H1 (cell line): ENCODE measurements around the gene OR6Q1. TPM values are rescaled to one million over a fixed set of nuclear protein-coding genes. Genes with fewer than 3 reads are reported as not detected.

Experiments used
- CTCF ChIA-PET: fragments of 300-600 bp; sonication (Branson Sonifier 250); formaldehyde crosslinking; loops from one replicate; lab custom pipeline; 2021; ENCODE audit not compliant: partially characterized antibody; lab: Charles Lee
- POLR2A ChIA-PET: fragments of 300-600 bp; sonication (Branson Sonifier 250); formaldehyde crosslinking; loops from one replicate; lab custom pipeline; 2021; ENCODE audit warnings: inconsistent platforms; ENCODE audit not compliant: partially characterized antibody; lab: Charles Lee
- DNase-seq, 2 experiments: peaks; one replicate each; pipeline versions ENCODE4 v3.0.0 to v3.0.0-alpha.2; 2010 to 2022; ENCODE audit warnings: low spot score in 2 of 2, low read depth in 1 of 2, mixed read lengths in 1 of 2
- FAIRE-seq: peaks from 2 replicates; lab custom pipeline; 2011; peaks lifted over from hg19 to GRCh38; lab: Jason Lieb, UNC
- H2AFZ ChIP-seq: 2 replicates; pipeline ENCODE4 v1.8.1; 2012; ENCODE audit warnings: low read length, inconsistent platforms
- H2AK5ac ChIP-seq: 2 replicates; pipeline ENCODE4 v1.6.1; 2013; ENCODE audit warnings: low read depth, low read length
- H2BK120ac ChIP-seq: replicated peaks from 2 replicates; pipeline ENCODE3; 2013; ENCODE audit warnings: low read depth, low read length, inconsistent platforms
- H2BK12ac ChIP-seq: 2 replicates; pipeline ENCODE4 v1.6.1; 2013; ENCODE audit warnings: low read depth, low read length
- H2BK15ac ChIP-seq: 2 replicates; pipeline ENCODE4 v1.6.1; 2013; ENCODE audit warnings: low read length
- H2BK20ac ChIP-seq: 2 replicates; pipeline ENCODE4 v1.6.1; 2013; ENCODE audit warnings: low read length
- H2BK5ac ChIP-seq: 2 replicates; pipeline ENCODE4 v1.6.1; 2013; ENCODE audit warnings: low read depth, low read length
- H3K14ac ChIP-seq: 2 replicates; pipeline ENCODE4 v1.6.1; 2013; ENCODE audit warnings: inconsistent platforms; ENCODE audit not compliant: insufficient read length
- H3K18ac ChIP-seq: 2 replicates; pipeline ENCODE4 v1.6.1; 2013; ENCODE audit warnings: low read length; ENCODE audit errors: extremely low read depth
- H3K23ac ChIP-seq: 2 replicates; pipeline ENCODE4 v1.6.1; 2013; ENCODE audit warnings: inconsistent platforms; ENCODE audit not compliant: insufficient read length
- H3K23me2 ChIP-seq: 2 replicates; pipeline ENCODE4 v1.6.1; 2013; ENCODE audit warnings: low read depth, low read length
- H3K27ac ChIP-seq: 2 replicates; pipeline ENCODE4 v1.6.1; 2011; ENCODE audit warnings: low read depth, low read length, inconsistent platforms
- H3K27me3 ChIP-seq, 4 experiments: replicated peaks in 1 of 4; 1 replicate in 1 of 4; 2 replicates in 3 of 4; pipeline versions ENCODE4 v1.6.1 to v1.8.1; 2011 to 2013; ENCODE audit warnings: low read length in 3 of 4, mild to moderate bottlenecking in 3 of 4, inconsistent platforms in 2 of 4, mixed read lengths in 2 of 4, moderate library complexity in 1 of 4; ENCODE audit not compliant: control insufficient read depth in 3 of 4, insufficient read depth in 3 of 4; ENCODE audit errors: extremely low read depth in 1 of 4
- H3K36me3 ChIP-seq, 4 experiments: 2 replicates each; pipeline versions ENCODE4 v1.6.1 to v1.8.1; 2011 to 2013; ENCODE audit warnings: mild to moderate bottlenecking in 4 of 4, low read length in 3 of 4, moderate library complexity in 2 of 4, control low read depth in 1 of 4, inconsistent platforms in 1 of 4; ENCODE audit not compliant: insufficient read depth in 4 of 4, control insufficient read depth in 2 of 4
- H3K4ac ChIP-seq: replicated peaks from 2 replicates; pipeline ENCODE3; 2013; ENCODE audit warnings: low read length, low read depth, mixed read lengths, inconsistent platforms; ENCODE audit not compliant: insufficient read length
- H3K4me1 ChIP-seq, 4 experiments: replicated peaks in 1 of 4; 1 replicate in 1 of 4; 2 replicates in 3 of 4; pipeline versions ENCODE4 v1.6.1 to v1.8.1; 2011 to 2013; ENCODE audit warnings: low read length in 3 of 4, inconsistent platforms in 2 of 4, mixed read lengths in 1 of 4; ENCODE audit not compliant: insufficient read depth in 4 of 4, control insufficient read depth in 3 of 4
- H3K4me2 ChIP-seq, 2 experiments: 2 replicates each; pipeline versions ENCODE4 v1.6.1 to v1.8.1; 2011 to 2013; ENCODE audit warnings: low read depth in 2 of 2, low read length in 2 of 2, control low read depth in 1 of 2, inconsistent platforms in 1 of 2, mild to moderate bottlenecking in 1 of 2; ENCODE audit not compliant: insufficient read depth in 1 of 2
- H3K4me3 ChIP-seq, 4 experiments: fragments of 200-600, 300-600 bp in 1 of 4; sonication (generic), shearing (Covaris generic), sonication (Bioruptor Twin) in 1 of 4; 2 replicates each; pipeline versions ENCODE4 v1.5.1 to v1.8.1; 2011 to 2016; ENCODE audit warnings: low read length in 4 of 4, low read depth in 3 of 4, control low read depth in 2 of 4, inconsistent platforms in 2 of 4, mild to moderate bottlenecking in 2 of 4, mixed read lengths in 1 of 4, moderate library complexity in 1 of 4; ENCODE audit not compliant: insufficient read depth in 2 of 4; ENCODE audit errors: extremely low read depth in 1 of 4
- H3K56ac ChIP-seq: replicated peaks from 2 replicates; pipeline ENCODE3; 2013; ENCODE audit warnings: low read depth, mild to moderate bottlenecking, mixed read lengths, low read length, inconsistent platforms; ENCODE audit not compliant: insufficient read length
- H3K79me1 ChIP-seq: 2 replicates; pipeline ENCODE4 v1.6.1; 2013; ENCODE audit warnings: low read depth, low read length, control low read depth
- H3K79me2 ChIP-seq, 2 experiments: 2 replicates each; pipeline versions ENCODE4 v1.6.1 to v1.8.1; 2012 to 2013; ENCODE audit warnings: low read length in 2 of 2, mild to moderate bottlenecking in 2 of 2, inconsistent platforms in 1 of 2; ENCODE audit not compliant: insufficient read depth in 2 of 2, control insufficient read depth in 1 of 2
- H3K9ac ChIP-seq, 4 experiments: replicated peaks in 1 of 4; 1 replicate in 1 of 4; 2 replicates in 3 of 4; pipeline versions ENCODE4 v1.6.1 to v1.8.1; 2011 to 2013; ENCODE audit warnings: low read depth in 3 of 4, low read length in 3 of 4, control low read depth in 2 of 4, mild to moderate bottlenecking in 2 of 4, moderate library complexity in 2 of 4, inconsistent platforms in 1 of 4; ENCODE audit errors: extremely low read depth in 1 of 4
- H3K9me3 ChIP-seq, 2 experiments: 2 replicates each; pipeline versions ENCODE4 v1.6.1 to v1.8.1; 2012 to 2013; ENCODE audit warnings: mild to moderate bottlenecking in 2 of 2, moderate library complexity in 2 of 2, control low read depth in 1 of 2, inconsistent platforms in 1 of 2, low read depth in 1 of 2, low read length in 1 of 2, mixed read lengths in 1 of 2; ENCODE audit not compliant: insufficient read depth in 2 of 2
- H4K20me1 ChIP-seq, 2 experiments: replicated peaks in 1 of 2; 2 replicates each; pipeline versions ENCODE3 to v1.8.1; 2011 to 2013; ENCODE audit warnings: inconsistent platforms in 2 of 2, low read length in 2 of 2, mild to moderate bottlenecking in 1 of 2; ENCODE audit not compliant: insufficient read depth in 2 of 2, control insufficient read depth in 1 of 2
- H4K5ac ChIP-seq: 2 replicates; pipeline ENCODE4 v1.6.1; 2013; ENCODE audit warnings: low read length, low read depth, mixed read lengths, inconsistent platforms; ENCODE audit not compliant: insufficient read length
- H4K8ac ChIP-seq: 2 replicates; pipeline ENCODE4 v1.8.0; 2013; ENCODE audit warnings: mild to moderate bottlenecking, moderate library complexity, low read length, inconsistent platforms; ENCODE audit not compliant: insufficient read depth; ENCODE audit errors: extremely low read depth
- H4K91ac ChIP-seq: replicated peaks from 2 replicates; pipeline ENCODE3; 2013; ENCODE audit warnings: low read length, mixed read lengths, inconsistent platforms; ENCODE audit not compliant: insufficient read length
- BACH1 ChIP-seq: IDR thresholded peaks from 2 replicates; pipeline ENCODE4 v1.6.1; 2012; ENCODE audit warnings: low read length, improper control_type of control experiment
- BCL11A ChIP-seq, 2 experiments: IDR thresholded peaks; one replicate each; pipeline ENCODE4 v1.6.1; 2011; ENCODE audit warnings: low read depth in 2 of 2, low read length in 2 of 2, mild to moderate bottlenecking in 2 of 2
- BRCA1 ChIP-seq: IDR thresholded peaks from 2 replicates; pipeline ENCODE4 v1.6.1; 2012; ENCODE audit warnings: low read depth, low read length, improper control_type of control experiment
- CREB1 ChIP-seq: IDR thresholded peaks from 2 replicates; pipeline ENCODE4 v1.6.1; 2012; ENCODE audit warnings: inconsistent platforms
- GABPA ChIP-seq: IDR thresholded peaks from 2 replicates; pipeline ENCODE4 v1.6.1; 2011; ENCODE audit warnings: mild to moderate bottlenecking, low read length, moderate library complexity, borderline replicate concordance; ENCODE audit not compliant: insufficient read depth
- JUND ChIP-seq: IDR thresholded peaks from 2 replicates; pipeline ENCODE4 v1.6.1; 2011; ENCODE audit warnings: mild to moderate bottlenecking, improper control_type of control experiment, low read length
- MAX ChIP-seq: IDR thresholded peaks from 2 replicates; pipeline ENCODE4 v1.6.1; 2012; ENCODE audit warnings: inconsistent platforms
- RBBP5 ChIP-seq: IDR thresholded peaks from 2 replicates; pipeline ENCODE4 v1.7.1; 2012; ENCODE audit warnings: low read depth, mild to moderate bottlenecking, inconsistent platforms, low read length, moderate library complexity, borderline replicate concordance
- RFX5 ChIP-seq: IDR thresholded peaks from 2 replicates; pipeline ENCODE4 v1.6.1; 2011; ENCODE audit warnings: low read depth, low read length, improper control_type of control experiment, borderline replicate concordance
- SAP30 ChIP-seq: fragments of 300-600 bp; sonication (generic); IDR thresholded peaks from 2 replicates; pipeline ENCODE4 v1.7.1; 2012; ENCODE audit warnings: low read length, moderate library complexity, mild to moderate bottlenecking, inconsistent platforms; ENCODE audit not compliant: insufficient read depth, insufficient replicate concordance
- TAF1 ChIP-seq: IDR thresholded peaks from 2 replicates; pipeline ENCODE4 v1.6.1; 2011; ENCODE audit warnings: mild to moderate bottlenecking, low read depth, low read length
- TAF7 ChIP-seq: optimal IDR thresholded peaks from 2 replicates; pipeline ENCODE3; 2011; ENCODE audit warnings: low read depth, mild to moderate bottlenecking, inconsistent platforms, low read length, moderate library complexity, borderline replicate concordance
- TEAD4 ChIP-seq: IDR thresholded peaks from 2 replicates; pipeline ENCODE4 v1.6.1; 2012; ENCODE audit warnings: low read depth, low read length, inconsistent platforms, mixed read lengths
- YY1 ChIP-seq: IDR thresholded peaks from 2 replicates; pipeline ENCODE4 v1.6.1; 2011; ENCODE audit warnings: low read depth, mild to moderate bottlenecking, low read length
- WGBS, 2 experiments: shearing (Covaris generic) in 1 of 2; methylation state at CpG; one replicate each; pipeline versions ENCODE4 v1.1.6 to v1.1.7; 2013 to 2015; ENCODE audit warnings: low lambda C conversion rate in 2 of 2, mixed read lengths in 2 of 2, inconsistent platforms in 1 of 2, low coverage in 1 of 2, missing lambda C conversion rate in 1 of 2; ENCODE audit not compliant: insufficient replicate concordance in 2 of 2, insufficient coverage in 1 of 2, insufficient read length in 1 of 2; ENCODE audit errors: extremely low coverage in 1 of 2, missing lambda C conversion rate in 1 of 2; 5-methylcytosine and 5-hydroxymethylcytosine counted together
- polyA plus RNA-seq, 7 experiments: library from polyadenylated mRNA; depleted of rRNA in 3 of 7; stranded (reverse) in 5 of 7; unstranded in 2 of 7; fragments of >200 nt in 5 of 7; fragments of 200-250 nt in 2 of 7; gene quantifications; 1 replicate in 5 of 7; 2 replicates in 1 of 7; 4 replicates in 1 of 7; pipeline versions ENCODE4 v1.2.1 to v1.2.3, GENCODE V29; 2011 to 2013; ENCODE audit warnings: missing spikeins in 2 of 7, mixed read lengths in 2 of 7
- total RNA-seq: library from RNA; stranded (reverse); fragmentation: NEBNext Ultra II Directional; extraction: Animal tissue kit (Norgen Biotek cat#: 25700); gene quantifications from 2 replicates; pipeline ENCODE4 v1.2.1, GENCODE V29; 2021

OR6Q1 gene
- total and polyA plus RNA-seq, 2 of the 8 experiments (the other 6 are each of a cell fraction or from before 2014, with no cell fraction given): not detected

- no peak within 1 kb of the TSS for H2AK5ac ChIP-seq
- H2BK15ac ChIP-seq: no peak within 1 kb of the TSS
- no peak within 1 kb of the TSS for H3K56ac ChIP-seq
- TF ChIP-seq TEAD4 (no peak), TAF1 (no peak), RFX5 (no peak), YY1 (no peak), BRCA1 (no peak), BACH1 (no peak), SAP30 (no peak), BCL11A (IDR thresholded peaks at IDR 0.05; ENCODE audit: low read depth in 2 of 2, low read length in 2 of 2) (no peak), RBBP5 (no peak), TAF7 (no peak), JUND (no peak), MAX (no peak), CREB1 (no peak), GABPA (no peak)
- TF ChIP-seq, all 59 proteins: peak for 0
- Histone ChIP-seq H2BK12ac (no peak within 1 kb of the TSS), H3K27me3 (no peaks in the 10 kb centered on the region), H2BK20ac (no peak within 1 kb of the TSS), H3K36me3 (no peaks in the 10 kb centered on the region), H3K9me3 (no peaks in the 10 kb centered on the region), H3K79me1 (no peaks in the 10 kb centered on the region), H4K20me1 (no peaks in the 10 kb centered on the region), H3K9ac (no peak within 1 kb of the TSS), H4K91ac (no peak within 1 kb of the TSS), H4K5ac (no peak within 1 kb of the TSS), H2BK5ac (no peak within 1 kb of the TSS), H3K23me2 (0 out of 2 replicates have a peak, but pooled peaks cover 2% of the 10 kb centered on the region), H3K79me2 (no peaks in the 10 kb centered on the region), H2AFZ (peak within 1 kb of the TSS; percentile 57; the same call in 1 of the 2 replicates), H3K4ac (no peak within 1 kb of the TSS), H3K27ac (no peak within 1 kb of the TSS), H3K4me1 (no peaks in the 10 kb centered on the region), H3K4me3 (no peak within 1 kb of the TSS), H3K14ac (no peak within 1 kb of the TSS), H2BK120ac (no peak within 1 kb of the TSS), H3K18ac (no peak within 1 kb of the TSS), H3K4me2 (no peak within 1 kb of the TSS), H4K8ac (no peak within 1 kb of the TSS), H3K23ac (no peak within 1 kb of the TSS)
- FAIRE-seq: no peak
- ChIA-PET POLR2A (interaction anchor here (0.6 kb wide), 1 partner anchor 499 kb away, joined by 4 read pairs; no protein-coding TSS in a partner anchor), CTCF (interaction anchor here (0.7 kb wide), 1 partner anchor 136 kb away, joined by 4 read pairs; no protein-coding TSS in a partner anchor)
- no peak for DNase-seq
- 84% methylated on average over 5 of the region's 5 CpGs; no CpG with 5 or more reads in 1 of the 2 experiments for WGBS, 2 experiments
Measured at GRCh38 chr11:58023435-58023931, 7.3 kb upstream of the OR6Q1 start, which contains the start of gene OR9Q1. Gene OR9Q1, plus strand, starts transcription at chr11:58023881. Its CDS starts 155,564 bp downstream, at chr11:58179445.
